Esophagus muscularis mucosa (tissue), 3 donors: ENCODE results near the gene RSBN1L.

Experiments used
- CTCF ChIP-seq, 3 experiments: fragments of 200-600 bp in 2 of 3; fragments of 450-650 bp in 1 of 3; sonication (generic) in 2 of 3; IDR thresholded peaks; one replicate each; pipeline ENCODE4 v1.5.1; 2017 to 2019; ENCODE audit warnings: antibody characterized with exemption in 3 of 3, mild to moderate bottlenecking in 2 of 3, moderate library complexity in 1 of 3
- POLR2A ChIP-seq: fragments of 450-650 bp; IDR thresholded peaks from one replicate; pipeline ENCODE4 v1.6.1; 2017; ENCODE audit warnings: antibody characterized with exemption, moderate library complexity, mild to moderate bottlenecking, low read depth

GRCh38 chr7:77674878-77675277 is 21.4 kb upstream of the RSBN1L start:
- TF ChIP-seq CTCF (IDR thresholded peaks at IDR 0.05): no peak
- no peak for TF ChIP-seq POLR2A
